GM23338 (cell line): ENCODE results near the gene FARSB. TPM values are rescaled to one million over a fixed set of nuclear protein-coding genes. Genes with fewer than 3 reads are reported as not detected.

Source experiments
- ATAC-seq: fragments of 200-7000 bp; cut with Tn5 transposase; 3 replicates; pipeline ENCODE4 v1.9.1; 2020
- DNase-seq: peaks from one replicate; pipeline ENCODE4 v3.0.0-alpha.2; 2015; ENCODE audit warnings: low spot score
- H2AFZ ChIP-seq: fragments of 200-600 bp; sonication (generic); 2 replicates; pipeline ENCODE4 v1.8.0; 2016; ENCODE audit warnings: antibody characterized with exemption, mild to moderate bottlenecking, moderate library complexity
- H3F3A ChIP-seq: fragments of 200-600 bp; sonication (generic); replicated peaks from 2 replicates; pipeline ENCODE4 v1.8.0; 2017; ENCODE audit warnings: antibody characterized with exemption, mixed run types, low read depth
- H3K27ac ChIP-seq: fragments of 200-600 bp; sonication (generic); 2 replicates; pipeline ENCODE4 v1.6.1; 2016; ENCODE audit warnings: low read depth
- H3K27me3 ChIP-seq: fragments of 200-600 bp; sonication (generic); 2 replicates; pipeline ENCODE4 v1.8.0; 2016; ENCODE audit warnings: mild to moderate bottlenecking, mixed run types, moderate library complexity; ENCODE audit not compliant: insufficient read depth
- H3K36me3 ChIP-seq: fragments of 200-600 bp; sonication (generic); 2 replicates; pipeline ENCODE4 v1.8.0; 2016; ENCODE audit warnings: mild to moderate bottlenecking; ENCODE audit not compliant: insufficient read depth
- H3K4me1 ChIP-seq: fragments of 200-600 bp; sonication (generic); 2 replicates; pipeline ENCODE4 v1.8.0; 2016; ENCODE audit warnings: mild to moderate bottlenecking, moderate library complexity; ENCODE audit not compliant: insufficient read depth
- H3K4me2 ChIP-seq: fragments of 200-600 bp; sonication (generic); 2 replicates; pipeline ENCODE4 v1.7.1; 2017; ENCODE audit warnings: mixed run types
- H3K4me3 ChIP-seq: fragments of 200-600 bp; sonication (generic); 2 replicates; pipeline ENCODE4 v1.6.1; 2016; ENCODE audit warnings: mixed run types
- H3K79me2 ChIP-seq: fragments of 200-600 bp; sonication (generic); replicated peaks from 2 replicates; pipeline ENCODE4 v1.8.0; 2017; ENCODE audit warnings: mild to moderate bottlenecking; ENCODE audit not compliant: insufficient read depth
- H3K9me2 ChIP-seq: fragments of 200-600 bp; sonication (generic); 2 replicates; pipeline ENCODE4 v1.8.0; 2017; ENCODE audit not compliant: insufficient read depth
- H4K20me1 ChIP-seq: fragments of 200-600 bp; sonication (generic); replicated peaks from 2 replicates; pipeline ENCODE4 v1.8.0; 2017; ENCODE audit warnings: mild to moderate bottlenecking; ENCODE audit not compliant: insufficient read depth
- H3K27ac Mint-ChIP-seq: 2 replicates; pipeline ENCODE4 v1.8.0; 2020; ENCODE audit warnings: inconsistent platforms, mild to moderate bottlenecking, moderate library complexity, mixed read lengths
- H3K27me3 Mint-ChIP-seq: 3 replicates; pipeline ENCODE4 v1.8.0; 2022; ENCODE audit warnings: low read depth, mild to moderate bottlenecking, moderate library complexity, mixed read lengths, inconsistent platforms; ENCODE audit not compliant: insufficient read depth, poor library complexity
- H3K36me3 Mint-ChIP-seq: 3 replicates; pipeline ENCODE4 v1.8.0; 2021; ENCODE audit warnings: low read depth, mild to moderate bottlenecking, inconsistent platforms, moderate library complexity, mixed read lengths
- H3K4me1 Mint-ChIP-seq: 3 replicates; pipeline ENCODE4 v1.8.0; 2020; ENCODE audit warnings: mild to moderate bottlenecking, inconsistent platforms, mixed read lengths
- H3K4me3 Mint-ChIP-seq: 3 replicates; pipeline ENCODE4 v1.8.0; 2021; ENCODE audit warnings: moderate library complexity, mild to moderate bottlenecking, inconsistent platforms, mixed read lengths
- H3K9me3 Mint-ChIP-seq: 3 replicates; pipeline ENCODE4 v1.8.0; 2020; ENCODE audit warnings: moderate library complexity, mild to moderate bottlenecking, inconsistent platforms, mixed read lengths
- EZH2 ChIP-seq: fragments of 200-600 bp; sonication (generic); IDR thresholded peaks from one replicate; pipeline ENCODE4 v1.8.0; 2017; ENCODE audit warnings: antibody characterized with exemption, mild to moderate bottlenecking, low read depth; ENCODE audit not compliant: unreplicated experiment
- STAT1 ChIP-seq: IDR thresholded peaks from one replicate; pipeline ENCODE4 v1.6.1; 2016; ENCODE audit warnings: antibody characterized with exemption; ENCODE audit not compliant: unreplicated experiment
- ZNF114 ChIP-seq: fragments of 250-450 bp; sonication (Bioruptor Pico); IDR thresholded peaks from 2 replicates; pipeline ENCODE4 v1.5.0; 2020; ENCODE audit warnings: mild to moderate bottlenecking, moderate library complexity
- ZNF331 ChIP-seq: fragments of 250-450 bp; sonication (Bioruptor Pico); IDR thresholded peaks from 2 replicates; pipeline ENCODE4 v1.5.0; 2020; ENCODE audit warnings: low read depth, mild to moderate bottlenecking, moderate library complexity
- polyA plus RNA-seq: library from polyadenylated mRNA; unstranded; fragments of >200 nt; fragmentation: Nextera tagmentation; extraction: Ambion mirVana; gene quantifications from 2 replicates; pipeline ENCODE4 v1.2.1, GENCODE V29; 2016
- total RNA-seq: library from RNA; depleted of rRNA; stranded (reverse); fragments of >200 nt; shearing (Covaris generic); gene quantifications from 2 replicates; pipeline ENCODE4 v1.2.3, GENCODE V29; 2014
- TF ChIP-seq, protein P1 (sequence below): fragments of 250-450 bp; sonication (Bioruptor Pico); IDR thresholded peaks from 2 replicates; pipeline ENCODE4 v1.5.0; 2020; ENCODE audit warnings: mild to moderate bottlenecking, moderate library complexity
- TF ChIP-seq, protein P2 (sequence below), 2 experiments: fragments of 200-600 bp in 1 of 2; sonication (generic) in 1 of 2; conservative IDR thresholded peaks; 2 replicates each; pipeline versions ENCODE4 v1.5.1 to v1.6.1; 2016 to 2017; ENCODE audit warnings: antibody characterized with exemption in 2 of 2, low read depth in 2 of 2, mild to moderate bottlenecking in 2 of 2, moderate library complexity in 1 of 2

Gene FARSB
- total and polyA plus RNA-seq, 2 experiments from 2014 or later = 32.5 to 40.0 TPM

DNA sequence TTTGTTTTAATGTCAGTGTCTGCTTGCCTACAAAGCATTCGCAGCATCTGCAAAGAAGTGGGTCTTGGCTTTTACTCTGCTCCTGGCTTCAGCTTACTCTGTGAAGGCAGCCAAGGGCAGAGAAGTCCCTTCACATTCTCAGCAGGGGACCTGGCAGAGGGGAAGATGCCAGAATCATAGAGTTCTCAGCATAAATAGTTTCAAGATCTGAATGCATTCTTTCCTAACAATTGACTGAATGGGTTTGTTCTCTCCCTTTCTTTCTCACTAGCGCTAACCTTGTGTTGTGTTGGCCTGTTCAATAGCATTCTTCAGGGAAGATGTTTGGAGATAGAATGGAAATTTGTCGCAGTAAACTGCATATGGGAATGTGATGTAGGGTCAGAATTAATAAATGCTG, 106.9 kb downstream of the FARSB start:
- H3K9me2 ChIP-seq = no peaks in the 10 kb centered on the region
- no peaks in the 10 kb centered on the region for H3F3A ChIP-seq
- H3K4me1 ChIP-seq = peaks cover 15% of the 10 kb centered on the region
- H3K4me2 ChIP-seq = peak overlapping the region; percentile 35
- TF ChIP-seq, protein P1, sequence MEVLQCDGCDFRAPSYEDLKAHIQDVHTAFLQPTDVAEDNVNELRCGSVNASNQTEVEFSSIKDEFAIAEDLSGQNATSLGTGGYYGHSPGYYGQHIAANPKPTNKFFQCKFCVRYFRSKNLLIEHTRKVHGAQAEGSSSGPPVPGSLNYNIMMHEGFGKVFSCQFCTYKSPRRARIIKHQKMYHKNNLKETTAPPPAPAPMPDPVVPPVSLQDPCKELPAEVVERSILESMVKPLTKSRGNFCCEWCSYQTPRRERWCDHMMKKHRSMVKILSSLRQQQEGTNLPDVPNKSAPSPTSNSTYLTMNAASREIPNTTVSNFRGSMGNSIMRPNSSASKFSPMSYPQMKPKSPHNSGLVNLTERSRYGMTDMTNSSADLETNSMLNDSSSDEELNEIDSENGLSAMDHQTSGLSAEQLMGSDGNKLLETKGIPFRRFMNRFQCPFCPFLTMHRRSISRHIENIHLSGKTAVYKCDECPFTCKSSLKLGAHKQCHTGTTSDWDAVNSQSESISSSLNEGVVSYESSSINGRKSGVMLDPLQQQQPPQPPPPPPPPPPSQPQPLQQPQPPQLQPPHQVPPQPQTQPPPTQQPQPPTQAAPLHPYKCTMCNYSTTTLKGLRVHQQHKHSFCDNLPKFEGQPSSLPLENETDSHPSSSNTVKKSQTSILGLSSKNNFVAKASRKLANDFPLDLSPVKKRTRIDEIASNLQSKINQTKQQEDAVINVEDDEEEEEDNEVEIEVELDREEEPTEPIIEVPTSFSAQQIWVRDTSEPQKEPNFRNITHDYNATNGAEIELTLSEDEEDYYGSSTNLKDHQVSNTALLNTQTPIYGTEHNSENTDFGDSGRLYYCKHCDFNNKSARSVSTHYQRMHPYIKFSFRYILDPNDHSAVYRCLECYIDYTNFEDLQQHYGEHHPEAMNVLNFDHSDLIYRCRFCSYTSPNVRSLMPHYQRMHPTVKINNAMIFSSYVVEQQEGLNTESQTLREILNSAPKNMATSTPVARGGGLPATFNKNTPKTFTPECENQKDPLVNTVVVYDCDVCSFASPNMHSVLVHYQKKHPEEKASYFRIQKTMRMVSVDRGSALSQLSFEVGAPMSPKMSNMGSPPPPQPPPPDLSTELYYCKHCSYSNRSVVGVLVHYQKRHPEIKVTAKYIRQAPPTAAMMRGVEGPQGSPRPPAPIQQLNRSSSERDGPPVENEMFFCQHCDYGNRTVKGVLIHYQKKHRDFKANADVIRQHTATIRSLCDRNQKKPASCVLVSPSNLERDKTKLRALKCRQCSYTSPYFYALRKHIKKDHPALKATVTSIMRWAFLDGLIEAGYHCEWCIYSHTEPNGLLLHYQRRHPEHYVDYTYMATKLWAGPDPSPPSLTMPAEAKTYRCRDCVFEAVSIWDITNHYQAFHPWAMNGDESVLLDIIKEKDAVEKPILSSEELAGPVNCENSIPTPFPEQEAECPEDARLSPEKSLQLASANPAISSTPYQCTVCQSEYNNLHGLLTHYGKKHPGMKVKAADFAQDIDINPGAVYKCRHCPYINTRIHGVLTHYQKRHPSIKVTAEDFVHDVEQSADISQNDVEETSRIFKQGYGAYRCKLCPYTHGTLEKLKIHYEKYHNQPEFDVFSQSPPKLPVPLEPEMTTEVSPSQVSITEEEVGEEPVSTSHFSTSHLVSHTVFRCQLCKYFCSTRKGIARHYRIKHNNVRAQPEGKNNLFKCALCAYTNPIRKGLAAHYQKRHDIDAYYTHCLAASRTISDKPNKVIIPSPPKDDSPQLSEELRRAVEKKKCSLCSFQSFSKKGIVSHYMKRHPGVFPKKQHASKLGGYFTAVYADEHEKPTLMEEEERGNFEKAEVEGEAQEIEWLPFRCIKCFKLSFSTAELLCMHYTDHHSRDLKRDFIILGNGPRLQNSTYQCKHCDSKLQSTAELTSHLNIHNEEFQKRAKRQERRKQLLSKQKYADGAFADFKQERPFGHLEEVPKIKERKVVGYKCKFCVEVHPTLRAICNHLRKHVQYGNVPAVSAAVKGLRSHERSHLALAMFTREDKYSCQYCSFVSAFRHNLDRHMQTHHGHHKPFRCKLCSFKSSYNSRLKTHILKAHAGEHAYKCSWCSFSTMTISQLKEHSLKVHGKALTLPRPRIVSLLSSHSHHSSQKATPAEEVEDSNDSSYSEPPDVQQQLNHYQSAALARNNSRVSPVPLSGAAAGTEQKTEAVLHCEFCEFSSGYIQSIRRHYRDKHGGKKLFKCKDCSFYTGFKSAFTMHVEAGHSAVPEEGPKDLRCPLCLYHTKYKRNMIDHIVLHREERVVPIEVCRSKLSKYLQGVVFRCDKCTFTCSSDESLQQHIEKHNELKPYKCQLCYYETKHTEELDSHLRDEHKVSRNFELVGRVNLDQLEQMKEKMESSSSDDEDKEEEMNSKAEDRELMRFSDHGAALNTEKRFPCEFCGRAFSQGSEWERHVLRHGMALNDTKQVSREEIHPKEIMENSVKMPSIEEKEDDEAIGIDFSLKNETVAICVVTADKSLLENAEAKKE (CRISPR knock-in tag) = peak; percentile 82; the same call in 1 of the 2 replicates
- TF ChIP-seq, protein P2, sequence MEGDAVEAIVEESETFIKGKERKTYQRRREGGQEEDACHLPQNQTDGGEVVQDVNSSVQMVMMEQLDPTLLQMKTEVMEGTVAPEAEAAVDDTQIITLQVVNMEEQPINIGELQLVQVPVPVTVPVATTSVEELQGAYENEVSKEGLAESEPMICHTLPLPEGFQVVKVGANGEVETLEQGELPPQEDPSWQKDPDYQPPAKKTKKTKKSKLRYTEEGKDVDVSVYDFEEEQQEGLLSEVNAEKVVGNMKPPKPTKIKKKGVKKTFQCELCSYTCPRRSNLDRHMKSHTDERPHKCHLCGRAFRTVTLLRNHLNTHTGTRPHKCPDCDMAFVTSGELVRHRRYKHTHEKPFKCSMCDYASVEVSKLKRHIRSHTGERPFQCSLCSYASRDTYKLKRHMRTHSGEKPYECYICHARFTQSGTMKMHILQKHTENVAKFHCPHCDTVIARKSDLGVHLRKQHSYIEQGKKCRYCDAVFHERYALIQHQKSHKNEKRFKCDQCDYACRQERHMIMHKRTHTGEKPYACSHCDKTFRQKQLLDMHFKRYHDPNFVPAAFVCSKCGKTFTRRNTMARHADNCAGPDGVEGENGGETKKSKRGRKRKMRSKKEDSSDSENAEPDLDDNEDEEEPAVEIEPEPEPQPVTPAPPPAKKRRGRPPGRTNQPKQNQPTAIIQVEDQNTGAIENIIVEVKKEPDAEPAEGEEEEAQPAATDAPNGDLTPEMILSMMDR (conservative IDR thresholded peaks at IDR 0.05; ENCODE audit: low read depth in 2 of 2) = no peak
- DNase-seq = peak; percentile 87
- no peak overlapping the region for H2AFZ ChIP-seq
- no peak overlapping the region for H3K4me3 ChIP-seq
- Mint-ChIP-seq H3K27me3 (no peaks in the 10 kb centered on the region), H3K27ac (no peak overlapping the region), H3K36me3 (no peaks in the 10 kb centered on the region), H3K9me3 (no peaks in the 10 kb centered on the region), H3K4me1 (peaks cover 18% of the 10 kb centered on the region), H3K4me3 (no peak overlapping the region)
- H4K20me1 ChIP-seq = no peaks in the 10 kb centered on the region
- no peak overlapping the region for H3K27ac ChIP-seq
- H3K36me3 ChIP-seq = no peaks in the 10 kb centered on the region
- no peaks in the 10 kb centered on the region for H3K79me2 ChIP-seq
- peak; percentile 96 for ATAC-seq
- no peaks in the 10 kb centered on the region for H3K27me3 ChIP-seq

DNA sequence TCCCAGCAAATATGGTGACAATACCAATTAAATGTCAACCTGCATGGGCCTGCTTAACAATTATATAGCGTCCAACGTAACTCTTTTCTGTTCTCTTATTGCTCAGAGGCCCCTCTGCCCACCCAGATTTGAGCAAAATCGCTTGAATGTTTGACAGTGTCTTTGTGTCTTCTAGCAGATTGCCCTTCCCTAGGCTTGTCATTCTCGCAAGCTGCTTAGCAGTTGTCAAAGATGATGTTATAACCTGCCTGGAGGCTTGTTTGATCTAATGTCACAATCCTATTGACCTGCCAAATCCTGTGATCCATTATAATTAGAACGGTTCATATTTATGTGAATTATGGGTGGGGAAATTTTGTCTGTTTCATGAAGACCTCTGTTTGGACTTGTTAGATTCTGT, 108.8 kb downstream of the FARSB start:
- H3K36me3 Mint-ChIP-seq = no peaks in the 10 kb centered on the region
- no peak for ATAC-seq
- Histone ChIP-seq H3K9me2 (no peaks in the 10 kb centered on the region), H3K27me3 (no peaks in the 10 kb centered on the region), H3K27ac (no peak overlapping the region), H3K4me3 (no peak overlapping the region), H4K20me1 (no peaks in the 10 kb centered on the region), H3K36me3 (no peaks in the 10 kb centered on the region), H2AFZ (no peak overlapping the region), H3F3A (no peaks in the 10 kb centered on the region), H3K4me2 (no peak overlapping the region), H3K79me2 (no peaks in the 10 kb centered on the region), H3K4me1 (peaks cover 15% of the 10 kb centered on the region)
- H3K4me3 Mint-ChIP-seq = no peak overlapping the region
- peaks cover 15% of the 10 kb centered on the region for H3K4me1 Mint-ChIP-seq
- H3K27ac Mint-ChIP-seq = no peak overlapping the region
- no peaks in the 10 kb centered on the region for H3K9me3 Mint-ChIP-seq
- DNase-seq = no peak
- no peaks in the 10 kb centered on the region for H3K27me3 Mint-ChIP-seq
- TF ChIP-seq, protein P2 (conservative IDR thresholded peaks at IDR 0.05; ENCODE audit: low read depth in 2 of 2) = no peak
- TF ChIP-seq ZNF114 (CRISPR knock-in tag) (no peak), ZNF331 (CRISPR knock-in tag) (no peak), STAT1 (no peak), EZH2 (no peak)
